ENCODE measurements around the gene SCTR. TPM values are rescaled to one million over a fixed set of nuclear protein-coding genes. Genes with fewer than 3 reads are reported as not detected.

The SCTR gene
- total and polyA plus RNA-seq, 2 of the 13 experiments (the other 11 are each of a cell fraction or from before 2014, with no cell fraction given): not detected

- no peak for TF ChIP-seq FOXA1 (IDR thresholded peaks at IDR 0.05)
- peak; percentile 78 for TF ChIP-seq FOXA1 (CRISPR knock-in tag; IDR thresholded peaks at IDR 0.05)
- TF ChIP-seq ATF3 (CRISPR knock-in tag; IDR thresholded peaks at IDR 0.05): no peak
- no peak for TF ChIP-seq ZBTB33 (CRISPR knock-in tag; IDR thresholded peaks at IDR 0.05)
- no peak for TF ChIP-seq HOMEZ (CRISPR knock-in tag; IDR thresholded peaks at IDR 0.05; ENCODE audit: low read depth)
- no peak for TF ChIP-seq ZBTB2 (CRISPR knock-in tag; IDR thresholded peaks at IDR 0.05; ENCODE audit: low read depth)
- TF ChIP-seq STAT6 (CRISPR knock-in tag; IDR thresholded peaks at IDR 0.05; ENCODE audit: borderline replicate concordance): no peak
- no peak for TF ChIP-seq ZNF496 (CRISPR knock-in tag; IDR thresholded peaks at IDR 0.05; ENCODE audit: insufficient replicate concordance)
- TF ChIP-seq SP5 (CRISPR knock-in tag; IDR thresholded peaks at IDR 0.05; ENCODE audit: borderline replicate concordance, low read depth): peak; percentile 89
- no peak for TF ChIP-seq ZNF570 (CRISPR knock-in tag; IDR thresholded peaks at IDR 0.05; ENCODE audit: borderline replicate concordance)
- peak; percentile 42; the same call in 1 of the 2 replicates for TF ChIP-seq KDM6A (CRISPR knock-in tag; IDR thresholded peaks at IDR 0.05; ENCODE audit: low read depth)
- 0 out of 2 replicates have a peak, but pooled peaks have one; percentile 40 for TF ChIP-seq ZNF230 (CRISPR knock-in tag; IDR thresholded peaks at IDR 0.05)
- TF ChIP-seq MYC (CRISPR knock-in tag; IDR thresholded peaks at IDR 0.05; ENCODE audit: borderline replicate concordance): peak; percentile 31; the same call in 1 of the 2 replicates
- TF ChIP-seq CREM (IDR thresholded peaks at IDR 0.05): peak; percentile 51; the same call in 1 of the 2 replicates
- TF ChIP-seq CREM (CRISPR knock-in tag; IDR thresholded peaks at IDR 0.05): no peak
- no peak for TF ChIP-seq HOXA5 (CRISPR knock-in tag; IDR thresholded peaks at IDR 0.05)
- TF ChIP-seq ZNF414 (CRISPR knock-in tag; IDR thresholded peaks at IDR 0.05): peak; percentile 65; the same call in 1 of the 2 replicates
- TF ChIP-seq ZNF615 (CRISPR knock-in tag; IDR thresholded peaks at IDR 0.05; ENCODE audit: borderline replicate concordance): no peak; the same call in 1 of the 2 replicates
- no peak for TF ChIP-seq CREB1 (IDR thresholded peaks at IDR 0.05)
- TF ChIP-seq CREB1 (CRISPR knock-in tag; IDR thresholded peaks at IDR 0.05): no peak
- no peak for TF ChIP-seq ZNF740 (CRISPR knock-in tag; IDR thresholded peaks at IDR 0.05)
- no peak for TF ChIP-seq TCF12 (IDR thresholded peaks at IDR 0.05)
- no peak for TF ChIP-seq TCF12 (CRISPR knock-in tag; IDR thresholded peaks at IDR 0.05)
These were observed 97.4 kb downstream of the SCTR start (continued) for GRCh38 chr2:119426801-119427395.
